COR-L47 (cell line): ENCODE measurements around the gene ATG101.

ENCODE experiments used
- DNase-seq: peaks from one replicate; lab custom pipeline; 2025; lab: John Stamatoyannopoulos, UW

The ATG101 gene

DNA sequence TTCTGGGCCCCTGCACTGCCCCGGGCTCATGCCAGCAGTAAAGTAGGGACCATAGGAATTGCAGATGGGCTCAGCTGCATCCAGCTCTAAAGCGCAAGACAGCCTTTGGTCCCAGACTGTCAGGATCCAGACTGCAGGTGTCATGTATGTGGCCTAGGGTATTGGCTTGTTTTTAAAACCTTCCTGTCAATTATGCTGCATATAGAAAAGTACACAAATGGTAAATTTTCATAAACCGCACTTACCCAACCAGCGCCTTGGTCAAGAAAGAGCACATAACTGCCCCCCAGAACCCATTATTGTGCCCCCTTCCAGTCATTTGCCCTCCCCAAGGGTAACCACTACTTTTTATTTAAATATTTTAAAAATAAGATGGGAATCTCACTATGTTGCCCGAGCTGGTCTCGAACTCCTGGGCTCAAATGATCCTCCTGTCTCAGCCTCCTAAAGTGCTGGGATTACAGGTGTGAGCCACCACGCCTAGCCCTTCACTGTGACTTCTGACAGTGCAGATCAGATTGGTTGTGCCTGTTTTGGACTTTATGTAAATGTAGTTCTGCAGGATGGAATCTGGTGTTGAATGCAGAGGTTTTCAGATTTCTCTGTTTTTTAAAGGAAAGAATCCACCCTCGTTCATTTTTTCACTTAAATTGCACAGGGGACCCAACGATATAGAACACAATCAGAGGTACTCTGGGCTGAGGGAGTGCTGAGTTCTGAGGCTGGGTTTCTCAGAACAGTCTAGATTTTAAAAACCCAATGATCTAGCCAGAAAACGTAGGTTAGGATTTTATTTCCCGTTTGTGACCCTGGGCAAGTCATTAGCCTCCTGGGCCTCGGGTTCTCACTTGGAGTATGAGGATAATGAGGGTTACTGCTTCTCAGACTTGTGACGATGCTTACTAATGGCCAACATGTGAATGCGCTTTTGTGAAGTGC lies 11.9 kb upstream of the ATG101 start:
- no peak for DNase-seq

DNA sequence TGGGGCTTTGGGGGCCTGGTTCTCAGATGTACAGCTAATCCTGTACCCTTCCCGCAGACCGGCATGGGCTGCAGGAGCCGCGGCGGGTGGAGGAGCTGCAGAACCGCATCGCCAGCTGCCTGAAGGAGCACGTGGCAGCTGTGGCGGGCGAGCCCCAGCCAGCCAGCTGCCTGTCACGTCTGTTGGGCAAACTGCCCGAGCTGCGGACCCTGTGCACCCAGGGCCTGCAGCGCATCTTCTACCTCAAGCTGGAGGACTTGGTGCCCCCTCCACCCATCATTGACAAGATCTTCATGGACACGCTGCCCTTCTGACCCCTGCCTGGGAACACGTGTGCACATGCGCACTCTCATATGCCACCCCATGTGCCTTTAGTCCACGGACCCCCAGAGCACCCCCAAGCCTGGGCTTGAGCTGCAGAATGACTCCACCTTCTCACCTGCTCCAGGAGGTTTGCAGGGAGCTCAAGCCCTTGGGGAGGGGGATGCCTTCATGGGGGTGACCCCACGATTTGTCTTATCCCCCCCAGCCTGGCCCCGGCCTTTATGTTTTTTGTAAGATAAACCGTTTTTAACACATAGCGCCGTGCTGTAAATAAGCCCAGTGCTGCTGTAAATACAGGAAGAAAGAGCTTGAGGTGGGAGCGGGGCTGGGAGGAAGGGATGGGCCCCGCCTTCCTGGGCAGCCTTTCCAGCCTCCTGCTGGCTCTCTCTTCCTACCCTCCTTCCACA lies 11.0 kb upstream of the ATG101 start:
- peak; percentile 82 for DNase-seq

GRCh38 chr12:52059582-52060497 lies 9.9 kb upstream of the ATG101 start:
- peak; percentile 56 for DNase-seq

- no peak for DNase-seq
These were observed 9.1 kb upstream of the ATG101 start for GRCh38 chr12:52060498-52061177.

GRCh38 chr12:52061470-52062166 lies 8.2 kb upstream of the ATG101 start:
- no peak for DNase-seq

DNA sequence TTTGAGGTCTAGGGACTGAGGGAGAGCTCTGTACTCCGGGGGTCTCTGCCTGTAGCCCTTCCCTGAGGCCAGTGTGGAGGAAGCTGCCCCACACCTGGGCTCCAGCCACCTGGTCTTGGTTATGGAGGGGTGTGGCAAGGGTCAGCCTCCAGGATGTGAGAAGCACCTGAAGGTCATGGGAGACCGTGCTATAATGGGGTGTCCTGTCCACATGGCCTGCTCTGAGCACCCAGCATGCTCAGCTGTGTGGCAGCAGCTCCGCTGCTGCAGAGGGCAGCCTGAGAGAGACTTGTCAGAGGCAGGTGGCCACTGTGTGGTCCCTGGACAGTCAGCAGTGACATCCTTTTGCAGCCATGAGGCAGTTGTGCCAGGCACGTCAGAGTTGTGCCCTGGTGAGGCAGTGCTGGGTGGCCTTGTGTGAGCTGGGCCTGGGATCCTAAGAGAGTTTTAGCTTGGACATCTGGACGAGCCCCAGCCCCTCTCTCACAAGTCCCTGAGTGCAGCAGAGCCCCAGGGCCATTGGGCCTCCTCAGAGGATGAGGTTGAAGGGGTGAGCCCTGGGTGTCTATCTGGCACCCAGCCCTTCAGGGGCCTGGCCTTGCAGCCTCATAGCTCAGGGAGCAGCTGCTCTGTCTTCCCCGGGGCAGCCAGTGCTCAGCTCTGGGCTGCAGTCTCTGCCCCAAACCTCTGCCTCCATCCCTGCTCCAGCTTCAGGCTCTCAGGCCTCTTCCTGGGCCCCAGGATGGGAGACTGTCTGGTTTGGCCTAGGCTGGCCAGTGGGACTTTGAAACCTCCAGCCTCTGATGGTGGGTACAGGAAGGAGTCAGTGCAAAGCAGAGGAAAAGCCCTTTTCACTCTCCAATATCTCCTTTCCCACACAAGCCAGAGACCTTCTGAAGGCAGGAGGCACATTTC lies 7.4 kb upstream of the ATG101 start:
- no peak for DNase-seq

GRCh38 chr12:52063082-52063924 lies 6.5 kb upstream of the ATG101 start:
- DNase-seq: no peak

- DNase-seq: no peak
These were observed 5.7 kb upstream of the ATG101 start for GRCh38 chr12:52063981-52064649.

- no peak for DNase-seq
These were observed 3.3 kb upstream of the ATG101 start for GRCh38 chr12:52066346-52067080.

- DNase-seq: no peak
These were observed 2.8 kb upstream of the ATG101 start for GRCh38 chr12:52067081-52067374.

GRCh38 chr12:52070185-52070925 lies 577 bp downstream of the ATG101 start:
- no peak for DNase-seq

DNA sequence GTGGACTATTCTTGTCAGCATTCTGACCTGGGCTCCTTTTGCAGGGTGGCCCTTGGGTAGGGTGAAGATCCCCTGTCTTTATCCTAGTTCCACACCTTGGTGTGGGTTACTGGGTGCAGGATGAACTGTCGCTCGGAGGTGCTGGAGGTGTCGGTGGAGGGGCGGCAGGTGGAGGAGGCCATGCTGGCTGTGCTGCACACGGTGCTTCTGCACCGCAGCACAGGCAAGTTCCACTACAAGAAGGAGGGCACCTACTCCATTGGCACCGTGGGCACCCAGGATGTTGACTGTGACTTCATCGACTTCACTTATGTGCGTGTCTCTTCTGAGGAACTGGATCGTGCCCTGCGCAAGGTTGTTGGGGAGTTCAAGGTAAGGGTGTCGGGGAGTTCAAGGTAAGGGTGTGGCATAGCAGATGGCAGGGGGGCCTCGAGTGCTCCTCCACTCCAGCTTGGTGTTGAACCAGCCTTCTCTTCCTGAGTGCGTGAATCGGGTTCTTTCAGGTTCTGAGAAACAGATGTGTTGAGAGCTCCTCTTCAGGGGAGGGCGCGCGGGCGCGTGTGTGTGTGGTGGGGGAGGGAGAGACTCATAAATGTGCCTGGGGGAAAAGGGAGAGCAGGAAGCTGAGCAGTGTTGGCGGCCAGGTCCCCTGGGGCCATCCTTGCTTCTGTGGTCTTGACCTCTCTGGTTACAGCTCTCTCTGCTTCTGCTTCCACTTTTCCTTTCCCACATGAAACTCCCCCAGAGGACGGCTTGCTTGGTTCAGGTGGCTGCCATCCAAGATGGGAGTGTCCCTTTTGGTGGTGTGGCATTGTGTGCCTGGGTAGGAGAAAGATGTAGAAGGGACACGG lies 4.0 kb downstream of the ATG101 start:
- DNase-seq: no peak

DNA sequence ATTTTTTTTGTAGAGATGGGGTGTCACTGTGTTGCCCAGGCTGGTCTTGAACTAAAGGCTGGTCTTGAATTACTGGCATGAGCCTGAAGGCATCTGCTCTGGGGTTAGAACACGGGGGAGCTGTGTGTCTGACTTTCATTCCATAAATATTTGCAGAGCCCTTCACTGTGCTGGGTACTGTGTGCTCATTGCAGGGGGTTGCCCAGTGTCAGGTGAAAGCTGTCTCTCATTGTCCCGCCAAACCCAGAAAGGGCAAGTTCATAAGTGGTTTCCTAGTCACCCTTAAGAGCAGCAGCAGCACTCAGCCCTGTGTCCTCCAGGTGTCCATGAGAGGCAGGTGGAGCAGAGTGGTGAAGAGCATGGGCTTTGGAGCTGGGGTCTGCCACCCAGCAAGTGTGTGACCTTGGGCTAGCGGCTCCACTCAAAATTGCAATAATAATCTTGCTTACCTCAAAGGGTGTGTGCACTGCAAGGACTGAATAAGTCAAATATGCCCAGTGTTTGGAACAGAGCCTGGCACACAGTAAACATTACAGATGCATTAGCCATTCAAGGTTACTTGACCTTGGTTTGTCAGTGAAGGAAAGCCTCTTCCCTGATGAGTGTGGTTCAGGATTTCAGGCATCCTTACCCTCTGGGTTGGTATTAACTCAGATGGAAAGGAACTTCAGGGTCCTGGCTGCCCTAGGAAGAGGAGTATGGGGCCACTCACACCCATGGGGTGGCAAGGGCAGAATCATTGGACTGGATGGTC lies 5.4 kb downstream of the ATG101 start:
- no peak for DNase-seq

DNA sequence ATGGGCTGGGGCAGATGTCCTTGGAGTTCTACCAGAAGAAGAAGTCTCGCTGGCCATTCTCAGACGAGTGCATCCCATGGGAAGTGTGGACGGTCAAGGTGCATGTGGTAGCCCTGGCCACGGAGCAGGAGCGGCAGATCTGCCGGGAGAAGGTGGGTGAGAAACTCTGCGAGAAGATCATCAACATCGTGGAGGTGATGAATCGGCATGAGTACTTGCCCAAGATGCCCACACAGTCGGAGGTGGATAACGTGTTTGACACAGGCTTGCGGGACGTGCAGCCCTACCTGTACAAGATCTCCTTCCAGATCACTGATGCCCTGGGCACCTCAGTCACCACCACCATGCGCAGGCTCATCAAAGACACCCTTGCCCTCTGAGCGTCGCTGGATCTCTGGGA lies 7.0 kb downstream of the ATG101 start:
- DNase-seq: no peak

DNA sequence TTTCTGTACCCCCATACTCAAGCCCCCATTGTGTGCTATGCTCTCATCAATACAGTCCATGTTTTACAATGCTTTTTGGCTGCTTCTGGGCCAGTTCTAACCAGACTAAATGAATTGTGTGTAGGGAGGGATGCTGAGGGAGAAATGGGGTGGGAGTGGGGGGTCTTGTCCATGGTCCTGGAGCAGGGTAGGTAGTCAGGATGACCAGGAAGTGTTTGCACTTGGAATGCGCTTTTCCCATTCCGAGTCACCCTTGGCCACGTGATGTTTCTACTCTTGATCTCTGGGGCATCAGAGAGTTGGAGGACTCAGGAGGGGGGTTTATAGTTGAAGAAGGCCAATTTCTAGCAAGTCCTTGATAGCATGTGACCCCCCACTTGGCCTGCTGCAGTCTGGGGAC lies 8.5 kb downstream of the ATG101 start:
- no peak for DNase-seq
